ENCODE data around the gene ACAN.

GRCh38 chr15:88904257-88904623, 101.0 kb downstream of the ACAN start:
- TF ChIP-seq, protein P1, sequence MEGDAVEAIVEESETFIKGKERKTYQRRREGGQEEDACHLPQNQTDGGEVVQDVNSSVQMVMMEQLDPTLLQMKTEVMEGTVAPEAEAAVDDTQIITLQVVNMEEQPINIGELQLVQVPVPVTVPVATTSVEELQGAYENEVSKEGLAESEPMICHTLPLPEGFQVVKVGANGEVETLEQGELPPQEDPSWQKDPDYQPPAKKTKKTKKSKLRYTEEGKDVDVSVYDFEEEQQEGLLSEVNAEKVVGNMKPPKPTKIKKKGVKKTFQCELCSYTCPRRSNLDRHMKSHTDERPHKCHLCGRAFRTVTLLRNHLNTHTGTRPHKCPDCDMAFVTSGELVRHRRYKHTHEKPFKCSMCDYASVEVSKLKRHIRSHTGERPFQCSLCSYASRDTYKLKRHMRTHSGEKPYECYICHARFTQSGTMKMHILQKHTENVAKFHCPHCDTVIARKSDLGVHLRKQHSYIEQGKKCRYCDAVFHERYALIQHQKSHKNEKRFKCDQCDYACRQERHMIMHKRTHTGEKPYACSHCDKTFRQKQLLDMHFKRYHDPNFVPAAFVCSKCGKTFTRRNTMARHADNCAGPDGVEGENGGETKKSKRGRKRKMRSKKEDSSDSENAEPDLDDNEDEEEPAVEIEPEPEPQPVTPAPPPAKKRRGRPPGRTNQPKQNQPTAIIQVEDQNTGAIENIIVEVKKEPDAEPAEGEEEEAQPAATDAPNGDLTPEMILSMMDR (conservative IDR thresholded peaks at IDR 0.05) = no peak
- no peak for TF ChIP-seq EZH2 (IDR thresholded peaks at IDR 0.05; ENCODE audit: low read depth)

All from PC-9 (cell line).